Neural cell (in vitro differentiated cells): ENCODE measurements around the gene USP25. TPM values are rescaled to one million over a fixed set of nuclear protein-coding genes. Genes with fewer than 3 reads are reported as not detected.

Experiments
- H2AFZ ChIP-seq: fragments of 200-600, 300-800 bp; sonication (generic), shearing (Covaris generic); 2 replicates; pipeline ENCODE4 v1.6.0; 2014; ENCODE audit warnings: low read depth, mild to moderate bottlenecking, antibody characterized with exemption, low read length, moderate library complexity
- H3F3A ChIP-seq: fragments of 200-600 bp; shearing (Covaris generic); 2 replicates; pipeline ENCODE4 v1.6.1; 2016; ENCODE audit warnings: mild to moderate bottlenecking, moderate library complexity, mixed read lengths, antibody characterized with exemption, low read length; ENCODE audit not compliant: insufficient read depth, poor library complexity, severe bottlenecking
- H3K27ac ChIP-seq: fragments of 200-600, 300-800 bp; sonication (generic), shearing (Covaris generic); 2 replicates; pipeline ENCODE4 v1.5.1; 2014; ENCODE audit warnings: mild to moderate bottlenecking, low read length, moderate library complexity
- H3K27me3 ChIP-seq: fragments of 300-800, 200-600 bp; sonication (generic), shearing (Covaris generic); 2 replicates; pipeline ENCODE4 v1.6.0; 2014; ENCODE audit warnings: mild to moderate bottlenecking, low read depth, low read length, moderate library complexity; ENCODE audit not compliant: insufficient read depth
- H3K36me3 ChIP-seq: fragments of 300-800, 200-600 bp; sonication (generic), shearing (Covaris generic); 2 replicates; pipeline ENCODE4 v1.5.1; 2014; ENCODE audit warnings: mild to moderate bottlenecking, antibody characterized with exemption, low read length, moderate library complexity; ENCODE audit not compliant: insufficient read depth
- H3K4me2 ChIP-seq: fragments of 300-800, 200-600 bp; sonication (generic), shearing (Covaris generic); 2 replicates; pipeline ENCODE4 v1.6.0; 2014; ENCODE audit warnings: mild to moderate bottlenecking, low read length
- H3K4me3 ChIP-seq: fragments of 300-800, 200-600 bp; sonication (generic), shearing (Covaris generic); 2 replicates; pipeline ENCODE4 v1.5.1; 2014; ENCODE audit warnings: mild to moderate bottlenecking, low read length, moderate library complexity
- H3K79me2 ChIP-seq: fragments of 200-600 bp; shearing (Covaris generic); replicated peaks from 2 replicates; pipeline ENCODE4 v1.6.0; 2014; ENCODE audit warnings: mild to moderate bottlenecking, low read length, moderate library complexity; ENCODE audit not compliant: insufficient read depth
- H3K9ac ChIP-seq: fragments of 300-800, 200-600 bp; sonication (generic), shearing (Covaris generic); 2 replicates; pipeline ENCODE4 v1.6.1; 2016; ENCODE audit warnings: mild to moderate bottlenecking, low read length, mixed read lengths
- H3K9me2 ChIP-seq: fragments of 200-600 bp; shearing (Covaris generic); 2 replicates; pipeline ENCODE4 v1.6.1; 2016; ENCODE audit warnings: mild to moderate bottlenecking, low read length, mixed read lengths; ENCODE audit not compliant: insufficient read depth
- H3K9me3 ChIP-seq: fragments of 200-600, 300-800 bp; sonication (generic), shearing (Covaris generic); 2 replicates; pipeline ENCODE4 v1.6.1; 2016; ENCODE audit warnings: mild to moderate bottlenecking, mixed run types, low read length, moderate library complexity, mixed read lengths
- H4K20me1 ChIP-seq: fragments of 200-600 bp; shearing (Covaris generic); 2 replicates; pipeline ENCODE4 v1.6.1; 2016; ENCODE audit warnings: mild to moderate bottlenecking, mixed run types; ENCODE audit not compliant: insufficient read depth
- EP300 ChIP-seq: fragments of 450-650 bp; conservative IDR thresholded peaks from 2 replicates; pipeline ENCODE4 v1.6.1; 2014; ENCODE audit warnings: antibody characterized with exemption, mild to moderate bottlenecking, moderate library complexity; ENCODE audit not compliant: poor library complexity, severe bottlenecking
- EZH2 ChIP-seq: fragments of 200-600, 300-800 bp; shearing (Covaris generic), sonication (generic); IDR thresholded peaks from 2 replicates; pipeline ENCODE4 v1.6.1; 2014; ENCODE audit warnings: antibody characterized with exemption, low read length, borderline replicate concordance, mild to moderate bottlenecking; ENCODE audit not compliant: insufficient read depth, poor library complexity, severe bottlenecking
- MXI1 ChIP-seq: fragments of 450-650 bp; conservative IDR thresholded peaks from 2 replicates; pipeline ENCODE4 v1.6.1; 2014; ENCODE audit warnings: antibody characterized with exemption, mild to moderate bottlenecking; ENCODE audit not compliant: poor library complexity, severe bottlenecking
- POLR2AphosphoS5 ChIP-seq: IDR thresholded peaks from 2 replicates; pipeline ENCODE4 v1.6.1; 2012
- RAD21 ChIP-seq: fragments of 450-650 bp; conservative IDR thresholded peaks from 2 replicates; pipeline ENCODE4 v1.6.1; 2014; ENCODE audit warnings: antibody characterized with exemption, mild to moderate bottlenecking, moderate library complexity
- SMC3 ChIP-seq: fragments of 450-650 bp; conservative IDR thresholded peaks from 2 replicates; pipeline ENCODE4 v1.6.1; 2014; ENCODE audit warnings: antibody characterized with exemption, mild to moderate bottlenecking, moderate library complexity; ENCODE audit not compliant: poor library complexity
- TAF1 ChIP-seq: IDR thresholded peaks from 2 replicates; pipeline ENCODE4 v1.6.1; 2012; ENCODE audit warnings: low read depth
- polyA plus RNA-seq: library from polyadenylated mRNA; depleted of rRNA; stranded (reverse); fragments of >200 nt; gene quantifications from 2 replicates; pipeline ENCODE4 v1.2.3, GENCODE V29; 2014
- TF ChIP-seq, protein P1 (sequence below): fragments of 450-650 bp; IDR thresholded peaks from 2 replicates; pipeline ENCODE4 v1.5.1; 2014; ENCODE audit warnings: antibody characterized with exemption, mild to moderate bottlenecking, moderate library complexity; ENCODE audit not compliant: poor library complexity, severe bottlenecking
- TF ChIP-seq, protein P2 (sequence below): IDR thresholded peaks from 2 replicates; pipeline ENCODE4 v1.6.1; 2012; ENCODE audit warnings: borderline replicate concordance

The USP25 gene
- polyA plus RNA-seq, 1 donor from 2014 or later = 19.2 TPM

DNA sequence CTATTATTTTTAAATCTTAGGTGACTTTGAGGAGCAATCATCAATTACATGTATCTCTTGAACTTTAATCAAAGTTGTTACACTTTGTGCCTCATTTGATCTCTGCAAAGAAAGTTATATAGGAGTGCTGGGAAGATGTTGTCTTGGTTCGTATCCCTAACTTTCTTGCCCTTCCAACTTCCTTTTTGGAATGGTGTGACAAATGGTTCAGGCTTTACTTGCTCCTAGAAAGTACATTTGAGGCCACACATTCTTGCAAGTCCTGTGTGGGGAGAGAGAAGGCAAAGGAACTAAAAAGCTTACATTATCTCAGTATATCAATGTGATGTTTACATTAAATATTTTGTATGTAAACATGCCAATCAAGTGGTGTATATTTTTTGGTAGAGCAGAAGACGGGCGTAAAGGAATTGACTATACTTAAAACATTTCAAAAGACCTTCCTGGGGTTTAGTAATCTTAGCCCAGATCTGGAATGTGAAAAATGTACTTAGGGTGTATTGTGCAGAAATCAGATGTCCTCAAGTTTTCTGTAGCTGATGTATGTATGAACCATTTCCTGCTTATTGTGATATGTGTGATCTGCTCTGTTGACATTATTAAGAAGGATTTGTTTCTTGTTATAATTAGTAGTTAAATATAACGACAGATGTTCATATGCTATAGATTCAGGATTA is 59.2 kb downstream of the USP25 start:
- no peaks in the 10 kb centered on the region for H3K79me2 ChIP-seq
- H3K9me2 ChIP-seq = no peaks in the 10 kb centered on the region
- H3F3A ChIP-seq = no peaks in the 10 kb centered on the region
- no peak for TF ChIP-seq POLR2AphosphoS5
- TF ChIP-seq RAD21 = no peak
- no peak for TF ChIP-seq MXI1
- TF ChIP-seq, protein P1, sequence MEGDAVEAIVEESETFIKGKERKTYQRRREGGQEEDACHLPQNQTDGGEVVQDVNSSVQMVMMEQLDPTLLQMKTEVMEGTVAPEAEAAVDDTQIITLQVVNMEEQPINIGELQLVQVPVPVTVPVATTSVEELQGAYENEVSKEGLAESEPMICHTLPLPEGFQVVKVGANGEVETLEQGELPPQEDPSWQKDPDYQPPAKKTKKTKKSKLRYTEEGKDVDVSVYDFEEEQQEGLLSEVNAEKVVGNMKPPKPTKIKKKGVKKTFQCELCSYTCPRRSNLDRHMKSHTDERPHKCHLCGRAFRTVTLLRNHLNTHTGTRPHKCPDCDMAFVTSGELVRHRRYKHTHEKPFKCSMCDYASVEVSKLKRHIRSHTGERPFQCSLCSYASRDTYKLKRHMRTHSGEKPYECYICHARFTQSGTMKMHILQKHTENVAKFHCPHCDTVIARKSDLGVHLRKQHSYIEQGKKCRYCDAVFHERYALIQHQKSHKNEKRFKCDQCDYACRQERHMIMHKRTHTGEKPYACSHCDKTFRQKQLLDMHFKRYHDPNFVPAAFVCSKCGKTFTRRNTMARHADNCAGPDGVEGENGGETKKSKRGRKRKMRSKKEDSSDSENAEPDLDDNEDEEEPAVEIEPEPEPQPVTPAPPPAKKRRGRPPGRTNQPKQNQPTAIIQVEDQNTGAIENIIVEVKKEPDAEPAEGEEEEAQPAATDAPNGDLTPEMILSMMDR = no peak
- TF ChIP-seq TAF1 = no peak
- no peak for TF ChIP-seq EZH2
- TF ChIP-seq EP300 = no peak
- TF ChIP-seq SMC3 = no peak
- TF ChIP-seq, protein P2, sequence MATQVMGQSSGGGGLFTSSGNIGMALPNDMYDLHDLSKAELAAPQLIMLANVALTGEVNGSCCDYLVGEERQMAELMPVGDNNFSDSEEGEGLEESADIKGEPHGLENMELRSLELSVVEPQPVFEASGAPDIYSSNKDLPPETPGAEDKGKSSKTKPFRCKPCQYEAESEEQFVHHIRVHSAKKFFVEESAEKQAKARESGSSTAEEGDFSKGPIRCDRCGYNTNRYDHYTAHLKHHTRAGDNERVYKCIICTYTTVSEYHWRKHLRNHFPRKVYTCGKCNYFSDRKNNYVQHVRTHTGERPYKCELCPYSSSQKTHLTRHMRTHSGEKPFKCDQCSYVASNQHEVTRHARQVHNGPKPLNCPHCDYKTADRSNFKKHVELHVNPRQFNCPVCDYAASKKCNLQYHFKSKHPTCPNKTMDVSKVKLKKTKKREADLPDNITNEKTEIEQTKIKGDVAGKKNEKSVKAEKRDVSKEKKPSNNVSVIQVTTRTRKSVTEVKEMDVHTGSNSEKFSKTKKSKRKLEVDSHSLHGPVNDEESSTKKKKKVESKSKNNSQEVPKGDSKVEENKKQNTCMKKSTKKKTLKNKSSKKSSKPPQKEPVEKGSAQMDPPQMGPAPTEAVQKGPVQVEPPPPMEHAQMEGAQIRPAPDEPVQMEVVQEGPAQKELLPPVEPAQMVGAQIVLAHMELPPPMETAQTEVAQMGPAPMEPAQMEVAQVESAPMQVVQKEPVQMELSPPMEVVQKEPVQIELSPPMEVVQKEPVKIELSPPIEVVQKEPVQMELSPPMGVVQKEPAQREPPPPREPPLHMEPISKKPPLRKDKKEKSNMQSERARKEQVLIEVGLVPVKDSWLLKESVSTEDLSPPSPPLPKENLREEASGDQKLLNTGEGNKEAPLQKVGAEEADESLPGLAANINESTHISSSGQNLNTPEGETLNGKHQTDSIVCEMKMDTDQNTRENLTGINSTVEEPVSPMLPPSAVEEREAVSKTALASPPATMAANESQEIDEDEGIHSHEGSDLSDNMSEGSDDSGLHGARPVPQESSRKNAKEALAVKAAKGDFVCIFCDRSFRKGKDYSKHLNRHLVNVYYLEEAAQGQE = no peak
- H3K36me3 ChIP-seq = no peaks in the 10 kb centered on the region
- H3K9me3 ChIP-seq = no peaks in the 10 kb centered on the region
- no peak overlapping the region for H3K4me2 ChIP-seq
- no peak overlapping the region for H2AFZ ChIP-seq
- no peaks in the 10 kb centered on the region for H4K20me1 ChIP-seq
- H3K4me3 ChIP-seq = no peak overlapping the region
- H3K9ac ChIP-seq = no peak overlapping the region
- H3K27me3 ChIP-seq = no peaks in the 10 kb centered on the region
- H3K27ac ChIP-seq = no peak overlapping the region

DNA sequence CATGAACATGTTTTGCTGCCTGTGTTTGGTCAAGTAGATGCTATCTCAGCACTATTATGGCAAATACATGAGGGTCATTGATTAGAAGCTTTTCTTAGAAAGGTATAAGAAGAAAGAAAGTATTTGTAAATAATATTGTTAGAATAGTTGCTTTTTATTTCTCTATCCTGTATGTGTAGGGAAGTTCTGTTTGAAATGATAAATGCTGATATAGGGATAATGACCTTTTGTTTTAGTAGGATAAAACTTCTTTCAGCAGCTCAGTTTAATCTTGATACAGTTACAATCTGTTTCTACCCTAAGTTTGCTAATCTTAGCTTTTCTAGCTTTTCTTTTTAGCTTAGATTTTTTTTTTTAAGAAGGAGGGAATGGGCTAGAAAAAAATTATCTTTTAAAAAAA is 63.3 kb downstream of the USP25 start:
- H3K79me2 ChIP-seq = no peaks in the 10 kb centered on the region
- no peak overlapping the region for H2AFZ ChIP-seq
- no peaks in the 10 kb centered on the region for H3F3A ChIP-seq
- H3K9ac ChIP-seq = no peak overlapping the region
- H3K4me2 ChIP-seq = no peak overlapping the region
- H3K27ac ChIP-seq = no peak overlapping the region
- no peaks in the 10 kb centered on the region for H3K9me2 ChIP-seq
- H3K4me3 ChIP-seq = no peak overlapping the region
- H3K9me3 ChIP-seq = no peaks in the 10 kb centered on the region
- TF ChIP-seq RAD21 (no peak), TAF1 (no peak), EP300 (no peak), POLR2AphosphoS5 (no peak)
- TF ChIP-seq, protein P2 = no peak
- TF ChIP-seq, protein P1 = no peak
- no peaks in the 10 kb centered on the region for H4K20me1 ChIP-seq
- no peaks in the 10 kb centered on the region for H3K27me3 ChIP-seq
- no peaks in the 10 kb centered on the region for H3K36me3 ChIP-seq
